Erythroblast (primary cell): ENCODE data around the gene AP2A2.

Experiments
- DNase-seq, 2 experiments: peaks; one replicate each; lab custom pipeline; 2025; lab: John Stamatoyannopoulos, UW
- GATA1 ChIP-seq: IDR thresholded peaks from 2 replicates; pipeline ENCODE4 v1.6.1; 2011; ENCODE audit warnings: low read depth, mild to moderate bottlenecking, control low read depth, low read length, moderate library complexity
- POLR2A ChIP-seq: IDR thresholded peaks from 2 replicates; pipeline ENCODE4 v1.6.1; 2011; ENCODE audit warnings: mild to moderate bottlenecking, low read length

The AP2A2 gene

DNA sequence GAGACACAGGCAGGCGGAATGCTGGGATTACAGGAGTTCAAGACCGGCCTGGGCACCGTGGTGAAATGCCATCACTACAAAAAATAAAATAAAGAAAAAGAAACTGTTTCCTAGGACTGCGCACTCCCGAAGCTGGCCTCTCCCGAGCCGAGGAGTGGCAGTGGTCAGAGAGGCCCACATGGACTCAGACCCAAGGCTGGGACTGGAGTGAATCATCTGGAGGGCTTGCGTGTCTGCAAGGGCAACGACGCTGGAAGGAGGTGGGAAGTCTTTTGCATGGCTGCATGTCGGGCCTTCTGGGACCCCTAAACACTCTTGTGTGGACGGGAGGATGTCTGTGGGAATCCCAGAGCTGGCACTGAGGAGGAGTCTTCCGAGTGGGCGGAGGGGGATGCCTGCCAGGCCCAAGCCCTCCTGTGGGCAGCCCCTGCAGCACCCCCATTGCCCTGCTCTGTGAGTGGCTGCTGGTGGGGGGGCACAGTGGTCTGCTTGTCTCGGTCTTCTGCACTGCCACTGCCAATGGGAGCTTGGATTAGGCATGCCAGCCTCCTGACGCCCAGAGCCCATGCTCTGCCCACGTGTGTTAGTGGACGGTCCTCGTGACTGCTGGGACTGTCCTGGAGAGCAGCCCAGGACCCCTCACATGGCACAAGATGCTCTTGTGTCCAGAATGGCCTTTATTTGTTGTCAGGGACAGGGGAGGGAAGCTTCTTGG is 1.8 kb upstream of the AP2A2 start:
- TF ChIP-seq POLR2A (no peak), GATA1 (no peak)

DNA sequence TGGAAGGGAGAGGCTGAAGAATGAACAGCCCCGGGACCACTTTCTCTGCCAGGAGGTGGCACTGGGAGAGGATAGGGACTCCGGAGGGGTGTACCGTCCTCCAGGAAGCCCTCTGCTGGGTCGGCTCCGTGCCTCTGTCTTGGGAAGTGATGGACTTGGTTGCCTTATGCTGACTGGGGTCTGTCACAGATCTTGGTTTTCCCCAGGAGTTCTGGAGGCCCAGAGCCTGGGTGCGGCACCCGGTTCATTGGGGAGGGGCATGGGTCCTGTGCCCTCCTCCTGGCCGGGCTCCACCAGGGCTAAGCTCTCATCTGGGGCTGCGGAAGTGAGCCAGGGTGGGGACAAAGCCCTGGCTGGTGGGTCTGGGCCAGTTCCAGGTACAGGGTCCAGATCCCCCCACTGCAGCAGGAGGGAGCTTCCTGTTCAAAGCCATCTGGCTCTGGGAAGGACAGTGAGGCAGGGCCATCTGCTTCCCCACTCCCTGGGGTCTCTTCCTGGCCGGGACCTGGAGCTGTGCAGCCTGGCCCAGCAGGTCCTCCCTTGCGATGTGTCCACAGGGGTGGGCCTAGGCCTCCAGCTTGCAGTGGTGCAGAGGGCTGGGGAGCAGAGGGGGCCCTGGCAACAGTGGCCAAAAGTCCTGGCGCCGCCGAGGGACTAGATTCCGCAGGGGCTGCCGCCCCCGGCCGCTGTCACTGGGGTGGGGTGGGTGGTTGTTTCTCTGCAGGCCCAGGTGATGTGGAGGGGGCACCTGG is 1.1 kb upstream of the AP2A2 start:
- DNase-seq, result no peak
- TF ChIP-seq GATA1 (no peak), POLR2A (no peak)

More for the DNA sequence above, 1.8 kb upstream of the AP2A2 start:
- no peak for DNase-seq

DNA sequence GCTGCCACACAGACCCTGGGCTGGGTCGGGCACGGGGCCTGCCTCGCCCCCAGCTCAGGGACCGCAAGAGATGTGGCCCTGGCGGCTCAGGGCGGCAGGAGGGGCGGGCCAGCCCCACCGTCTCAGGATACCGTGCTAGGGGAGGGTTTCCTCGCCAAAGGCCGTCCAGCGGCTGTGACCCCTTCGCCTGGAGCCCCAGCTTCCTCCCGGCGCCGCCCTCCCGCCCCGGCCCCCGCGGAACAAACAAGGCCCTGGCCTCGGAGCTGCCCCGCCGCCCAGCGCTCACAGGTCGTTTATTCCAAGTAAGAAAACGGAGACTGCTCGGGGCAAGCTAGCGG is 543 bp upstream of the AP2A2 start:
- no peak for TF ChIP-seq POLR2A
- TF ChIP-seq GATA1, result no peak
- no peak for DNase-seq

DNA sequence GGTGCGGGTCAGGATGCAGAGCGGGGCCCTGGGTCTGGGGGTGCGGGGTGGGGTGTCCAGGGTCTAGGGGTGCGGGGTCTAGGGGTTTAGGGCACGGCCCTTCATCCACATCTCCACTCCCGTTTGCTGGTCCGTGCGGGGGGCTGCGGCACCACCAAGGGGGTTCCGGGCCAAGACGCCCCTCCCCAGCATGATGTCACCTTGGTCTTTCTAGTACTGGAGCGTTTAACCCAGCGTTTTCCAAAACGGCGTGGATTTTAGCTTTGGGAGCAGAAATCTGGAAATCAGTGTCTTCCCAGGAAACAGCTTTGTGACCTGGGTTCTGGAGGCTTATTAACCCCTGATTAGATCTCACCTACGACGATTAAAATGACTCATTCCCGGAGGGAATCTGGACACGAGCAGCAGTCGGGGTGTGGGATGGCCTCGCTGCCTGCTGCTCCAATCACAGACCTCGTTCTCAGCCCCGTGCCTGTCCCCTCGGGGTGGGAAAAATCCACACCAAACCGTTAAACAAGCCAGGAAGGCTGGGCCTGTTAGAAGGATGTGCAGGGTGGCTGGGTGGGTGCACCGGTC is 759 bp downstream of the AP2A2 start:
- TF ChIP-seq GATA1 (no peak), POLR2A (no peak)
- DNase-seq, result no peak

DNA sequence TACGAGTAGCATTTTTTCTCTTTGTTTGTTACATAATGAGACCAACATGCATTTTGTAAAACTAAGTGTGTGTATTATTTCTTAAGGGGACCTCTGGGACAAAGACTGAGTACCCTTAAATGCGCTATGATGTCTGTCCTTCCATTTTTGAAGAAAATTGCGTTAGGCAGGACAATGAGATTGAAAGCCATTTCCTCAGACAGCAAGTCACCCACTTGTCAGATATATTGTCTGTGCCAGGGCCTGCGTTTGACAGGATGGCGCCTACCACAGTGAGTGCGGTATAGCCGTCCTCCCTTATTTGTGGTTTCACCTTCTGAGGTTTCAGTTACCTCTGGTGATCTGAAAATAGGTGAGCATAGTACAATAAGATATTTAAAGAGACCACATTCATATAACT is 2.2 kb downstream of the AP2A2 start:
- DNase-seq, result no peak
- no peak for TF ChIP-seq GATA1
- TF ChIP-seq POLR2A, result no peak

DNA sequence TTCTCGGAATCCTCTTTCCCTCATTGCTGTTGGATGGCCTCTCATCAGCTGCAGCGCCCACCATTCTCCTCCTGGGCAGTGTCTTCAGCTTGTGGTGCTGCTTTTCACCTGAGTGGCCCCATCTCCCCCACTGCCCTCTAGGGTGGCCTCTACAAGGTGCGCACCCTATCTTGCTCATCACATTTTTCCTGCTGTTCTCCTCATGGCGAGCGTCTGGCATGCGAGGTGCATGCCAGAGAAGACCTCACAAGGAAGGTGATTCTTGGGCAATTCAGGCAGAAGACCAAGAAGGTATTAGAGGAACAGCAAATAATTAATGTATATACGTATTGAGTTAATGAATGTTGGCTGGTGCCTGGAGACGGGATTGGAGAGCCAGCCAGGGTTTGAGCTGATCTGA is 3.1 kb downstream of the AP2A2 start:
- TF ChIP-seq GATA1 (no peak), POLR2A (no peak)
- no peak for DNase-seq

DNA sequence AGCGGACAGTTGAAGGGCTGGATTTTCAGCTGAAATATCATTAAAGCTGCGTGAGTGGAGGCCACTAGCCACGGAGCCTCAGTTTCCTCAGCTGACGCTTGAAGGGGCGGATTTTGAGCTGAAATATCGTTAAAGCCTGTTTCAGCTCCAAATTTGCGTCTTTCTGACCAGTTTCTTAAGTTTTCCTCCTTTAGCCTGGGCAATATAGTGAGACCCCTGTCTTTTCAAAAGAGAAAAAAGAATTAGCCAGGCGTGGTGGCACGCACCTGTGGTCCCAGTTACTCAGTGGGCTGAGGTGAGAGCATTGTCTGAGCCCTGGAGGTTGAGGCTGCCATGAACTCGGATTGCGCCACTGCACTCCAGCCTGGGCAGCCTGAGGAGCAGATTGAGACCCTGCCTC is 3.7 kb downstream of the AP2A2 start:
- TF ChIP-seq GATA1, result no peak
- TF ChIP-seq POLR2A, result no peak
- DNase-seq, result no peak

DNA sequence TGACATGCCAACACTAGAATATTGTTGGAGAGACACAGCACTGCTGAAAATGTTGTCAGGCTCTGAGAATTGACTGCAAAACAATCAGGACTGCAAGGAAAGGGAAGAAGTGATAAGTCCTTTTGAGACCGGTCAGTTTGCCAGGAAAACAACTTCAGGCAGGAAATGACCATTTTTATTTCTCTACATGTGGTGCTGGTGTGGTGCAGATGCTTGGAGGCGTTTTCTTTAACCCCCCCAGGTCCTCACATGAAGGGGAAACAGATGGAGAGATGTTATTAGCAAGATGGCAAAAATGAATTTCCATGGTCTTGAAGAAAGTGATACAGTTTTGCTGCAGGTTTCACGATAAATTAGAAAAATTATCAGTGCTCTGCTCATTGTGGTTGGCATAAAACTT is 5.7 kb downstream of the AP2A2 start:
- no peak for DNase-seq
- TF ChIP-seq GATA1, result no peak
- no peak for TF ChIP-seq POLR2A

DNA sequence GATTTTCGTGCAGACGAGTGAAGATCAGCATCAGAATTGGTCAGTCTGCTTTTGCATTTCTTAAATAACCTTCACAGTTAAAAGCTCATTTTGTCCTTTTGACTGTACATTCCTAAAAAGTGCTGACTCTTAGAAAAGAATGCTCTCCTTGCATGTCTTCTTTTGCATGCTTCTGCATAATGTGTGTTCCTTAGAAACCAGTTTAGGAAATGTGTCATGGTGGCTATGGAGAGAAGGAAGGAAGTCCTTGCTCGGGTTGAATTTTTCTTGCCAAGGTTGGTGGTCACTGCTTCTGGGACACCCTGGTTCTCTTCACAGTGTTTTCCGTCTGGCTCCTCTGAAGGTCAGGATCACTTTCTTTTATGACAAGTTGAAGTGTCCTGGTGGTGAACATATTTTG is 6.8 kb downstream of the AP2A2 start:
- TF ChIP-seq GATA1, result no peak
- no peak for TF ChIP-seq POLR2A
- no peak for DNase-seq

DNA sequence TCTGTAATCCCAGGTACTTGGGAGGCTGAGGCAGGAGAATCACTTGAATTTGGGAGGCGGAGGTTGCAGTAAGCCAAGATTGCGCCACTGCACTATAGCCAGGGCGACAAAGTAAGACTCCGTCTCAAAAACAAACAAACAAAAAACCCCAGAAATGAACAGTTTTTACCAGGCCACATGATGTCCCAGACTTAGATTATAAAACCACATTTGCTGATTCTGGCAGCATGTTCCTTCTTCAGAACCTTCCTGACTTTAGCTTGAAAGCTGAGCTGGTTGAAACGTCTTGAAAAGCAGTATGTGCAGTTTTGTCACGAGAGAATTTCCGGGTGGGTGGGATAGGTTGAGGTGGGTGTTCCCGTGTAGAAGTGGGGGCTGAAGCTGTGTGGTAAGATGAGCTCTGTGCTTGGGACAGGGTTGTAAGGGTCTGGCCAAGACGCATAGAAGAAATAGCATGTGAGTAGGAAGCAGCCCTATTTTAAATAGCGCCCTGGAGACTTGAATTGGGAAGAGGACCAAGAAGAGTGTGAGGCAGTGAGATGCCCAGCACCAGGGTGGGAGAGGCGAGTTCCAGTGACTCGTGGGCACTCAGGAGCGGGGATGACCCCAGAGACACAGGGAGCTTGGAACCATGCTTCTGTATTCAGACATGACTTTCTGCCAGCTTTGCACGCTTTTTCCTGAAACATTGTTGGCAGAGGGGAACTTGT is 7.6 kb downstream of the AP2A2 start:
- TF ChIP-seq GATA1, result no peak
- no peak for TF ChIP-seq POLR2A
- DNase-seq, result no peak

DNA sequence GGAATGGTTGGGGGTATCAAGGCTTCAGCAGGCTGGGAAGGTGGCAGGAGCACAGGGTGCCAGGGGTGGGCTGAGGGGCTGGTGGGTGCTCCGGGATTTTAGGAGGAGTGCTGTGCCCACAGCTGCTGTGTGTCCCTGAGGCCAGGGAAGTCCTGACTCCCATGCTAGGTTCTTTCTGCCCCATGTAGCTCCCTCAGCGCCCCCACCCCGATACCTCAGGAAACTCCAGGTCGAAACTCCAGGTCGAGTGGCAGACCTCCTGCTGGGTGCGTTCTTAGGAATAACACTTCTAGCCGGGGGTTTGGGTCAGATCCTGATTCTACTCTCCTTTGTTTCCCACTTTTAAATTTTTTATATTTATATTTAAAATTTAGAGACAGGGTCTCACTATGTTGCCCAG is 8.3 kb downstream of the AP2A2 start:
- DNase-seq, result no peak
- no peak for TF ChIP-seq POLR2A
- no peak for TF ChIP-seq GATA1

DNA sequence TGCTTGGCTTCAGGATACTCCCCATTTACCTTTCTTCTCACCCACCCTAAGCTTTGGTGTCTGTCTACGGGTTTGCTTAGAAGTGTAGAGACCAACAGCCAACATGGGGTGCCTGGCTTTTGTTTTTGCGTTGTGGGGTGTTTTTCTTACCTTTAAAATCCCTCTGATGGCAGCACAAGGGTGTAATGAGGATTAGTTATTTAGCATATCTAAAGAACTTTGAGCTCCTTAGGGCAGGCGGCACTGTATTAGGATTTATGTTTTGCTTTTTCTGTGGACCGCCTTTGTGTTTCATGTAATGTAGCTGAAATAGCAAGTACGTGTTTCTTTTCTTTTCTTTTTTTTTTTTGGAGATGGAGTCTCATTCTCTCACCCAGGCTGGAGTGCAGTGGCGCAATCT is 8.9 kb downstream of the AP2A2 start:
- no peak for TF ChIP-seq POLR2A
- TF ChIP-seq GATA1, result no peak
- no peak for DNase-seq

DNA sequence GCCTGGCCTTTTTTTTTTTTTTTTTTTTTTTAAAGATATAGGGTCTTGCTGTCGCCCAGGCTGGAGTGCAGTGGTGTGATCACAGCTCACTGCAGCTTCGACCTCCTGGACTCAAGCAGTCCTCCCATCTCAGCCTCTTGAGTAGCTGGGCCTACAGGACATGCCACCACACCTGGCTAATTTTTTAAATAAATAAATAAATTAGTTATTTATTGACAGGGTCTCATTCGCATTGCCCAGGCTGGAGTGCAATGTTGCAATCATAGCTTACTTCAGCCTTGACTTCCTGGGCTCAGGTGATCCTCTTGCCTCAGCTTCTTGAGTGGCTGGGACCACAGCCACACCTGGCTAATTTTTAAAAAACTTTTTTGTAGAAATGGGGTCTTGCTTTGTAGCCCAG is 10.5 kb downstream of the AP2A2 start:
- DNase-seq, result no peak

DNA sequence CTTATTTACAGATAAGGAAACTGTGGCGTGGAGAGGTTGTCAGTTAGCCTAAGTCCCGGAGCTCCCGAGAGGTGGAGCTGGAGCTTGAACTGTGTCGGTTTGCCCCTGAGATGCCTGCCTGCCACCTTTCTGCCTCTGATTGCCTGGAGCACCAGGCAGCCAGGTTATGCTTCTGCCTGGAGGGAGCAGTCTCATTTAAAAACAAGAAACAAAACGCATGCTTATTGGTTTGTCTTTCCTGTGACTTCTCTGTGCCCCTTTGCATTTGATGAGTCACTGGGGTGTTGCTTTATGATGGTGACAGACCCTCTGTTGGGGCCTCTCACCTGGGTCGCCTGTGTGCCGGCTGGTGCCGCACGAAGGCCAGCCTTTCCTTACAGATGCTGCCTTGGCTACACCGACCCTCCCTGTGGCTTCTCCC is 12.2 kb downstream of the AP2A2 start:
- no peak for TF ChIP-seq POLR2A
- TF ChIP-seq GATA1, result no peak
- DNase-seq, result peak in 1 of 2 experiments; percentile 21

More for the DNA sequence above, 10.5 kb downstream of the AP2A2 start:
- TF ChIP-seq GATA1 (no peak), POLR2A (no peak)
